Brain microvascular endothelial cell (primary cell): ENCODE results near the gene DESI2.

Source experiments
- DNase-seq: peaks from one replicate; pipeline ENCODE4 v3.0.0-alpha.2; 2020
- H3K27ac ChIP-seq: fragments of 250-450 bp; sonication (Bioruptor Pico); 2 replicates; pipeline ENCODE4 v1.5.1; 2020; ENCODE audit warnings: mild to moderate bottlenecking, moderate library complexity
- H3K27me3 ChIP-seq: fragments of 250-450 bp; sonication (Bioruptor Pico); replicated peaks from 2 replicates; pipeline ENCODE4 v1.5.1; 2020; ENCODE audit warnings: mild to moderate bottlenecking
- H3K36me3 ChIP-seq: fragments of 250-450 bp; sonication (Bioruptor Pico); replicated peaks from 2 replicates; pipeline ENCODE4 v1.5.1; 2020; ENCODE audit warnings: mild to moderate bottlenecking
- H3K4me3 ChIP-seq: 2 replicates; pipeline ENCODE4 v1.5.1; 2011; ENCODE audit warnings: low read depth, mild to moderate bottlenecking, control low read depth, low read length, moderate library complexity
- in situ Hi-C: cut with HindIII; loops from 2 replicates; pipeline ENCODE4 v1.10.0; 2017; ENCODE audit warnings: low sequenced_read_pairs, low pct_ligation_motif_present
- TF ChIP-seq, protein P1 (sequence below): IDR thresholded peaks from 2 replicates; pipeline ENCODE4 v1.5.1; 2011; ENCODE audit warnings: low read depth, mild to moderate bottlenecking, moderate library complexity, low read length, control low read depth, inconsistent platforms; ENCODE audit errors: missing control alignments

DESI2 gene

DNA sequence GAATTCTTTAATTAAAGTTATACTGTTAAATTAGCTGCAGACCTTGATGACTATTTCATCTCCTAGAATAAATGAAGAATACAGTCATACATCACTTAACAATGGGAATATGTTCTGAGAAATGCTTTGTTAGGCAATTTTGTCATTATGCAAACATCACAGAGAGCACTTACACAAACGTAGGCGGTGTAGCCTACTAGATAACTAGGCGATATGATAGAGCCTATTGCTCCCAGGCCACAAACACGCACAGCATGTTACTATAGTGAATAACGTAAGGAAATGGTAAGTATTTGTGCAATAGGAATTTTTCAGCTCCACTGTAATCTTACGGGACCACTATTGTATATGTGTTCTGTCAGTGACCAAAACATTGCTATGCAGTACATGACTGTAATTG lies 37.6 kb upstream of the DESI2 start:
- Histone ChIP-seq H3K36me3 (no peaks in the 10 kb centered on the region), H3K27ac (no peak overlapping the region), H3K27me3 (no peaks in the 10 kb centered on the region), H3K4me3 (no peak overlapping the region)
- TF ChIP-seq, protein P1, sequence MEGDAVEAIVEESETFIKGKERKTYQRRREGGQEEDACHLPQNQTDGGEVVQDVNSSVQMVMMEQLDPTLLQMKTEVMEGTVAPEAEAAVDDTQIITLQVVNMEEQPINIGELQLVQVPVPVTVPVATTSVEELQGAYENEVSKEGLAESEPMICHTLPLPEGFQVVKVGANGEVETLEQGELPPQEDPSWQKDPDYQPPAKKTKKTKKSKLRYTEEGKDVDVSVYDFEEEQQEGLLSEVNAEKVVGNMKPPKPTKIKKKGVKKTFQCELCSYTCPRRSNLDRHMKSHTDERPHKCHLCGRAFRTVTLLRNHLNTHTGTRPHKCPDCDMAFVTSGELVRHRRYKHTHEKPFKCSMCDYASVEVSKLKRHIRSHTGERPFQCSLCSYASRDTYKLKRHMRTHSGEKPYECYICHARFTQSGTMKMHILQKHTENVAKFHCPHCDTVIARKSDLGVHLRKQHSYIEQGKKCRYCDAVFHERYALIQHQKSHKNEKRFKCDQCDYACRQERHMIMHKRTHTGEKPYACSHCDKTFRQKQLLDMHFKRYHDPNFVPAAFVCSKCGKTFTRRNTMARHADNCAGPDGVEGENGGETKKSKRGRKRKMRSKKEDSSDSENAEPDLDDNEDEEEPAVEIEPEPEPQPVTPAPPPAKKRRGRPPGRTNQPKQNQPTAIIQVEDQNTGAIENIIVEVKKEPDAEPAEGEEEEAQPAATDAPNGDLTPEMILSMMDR: no peak
- DNase-seq: no peak
- in situ Hi-C loops: no loop called here

DNA sequence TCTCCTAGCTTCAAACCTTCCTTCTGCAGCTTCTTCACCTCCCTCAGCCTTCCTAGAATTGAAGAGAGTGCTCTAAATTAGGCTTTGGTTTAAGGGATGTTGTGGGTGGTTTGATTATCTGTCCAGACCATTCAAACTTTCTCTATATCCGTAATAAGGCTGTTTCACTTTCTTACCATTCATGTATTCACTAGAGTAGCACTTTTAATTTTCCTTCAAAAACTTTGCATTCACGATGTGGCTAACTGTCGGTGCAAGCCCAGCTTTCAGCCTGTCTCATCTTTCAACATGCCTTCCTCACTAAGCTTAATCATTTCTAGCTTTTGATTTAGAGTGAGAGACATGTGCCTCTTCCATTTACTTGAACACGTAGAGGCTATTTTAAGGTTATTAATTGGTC lies 26.2 kb upstream of the DESI2 start:
- Histone ChIP-seq H3K4me3 (no peak overlapping the region), H3K36me3 (no peaks in the 10 kb centered on the region), H3K27me3 (no peaks in the 10 kb centered on the region), H3K27ac (no peak overlapping the region)
- in situ Hi-C loops: no loop called here
- no peak for DNase-seq
- TF ChIP-seq, protein P1: no peak

DNA sequence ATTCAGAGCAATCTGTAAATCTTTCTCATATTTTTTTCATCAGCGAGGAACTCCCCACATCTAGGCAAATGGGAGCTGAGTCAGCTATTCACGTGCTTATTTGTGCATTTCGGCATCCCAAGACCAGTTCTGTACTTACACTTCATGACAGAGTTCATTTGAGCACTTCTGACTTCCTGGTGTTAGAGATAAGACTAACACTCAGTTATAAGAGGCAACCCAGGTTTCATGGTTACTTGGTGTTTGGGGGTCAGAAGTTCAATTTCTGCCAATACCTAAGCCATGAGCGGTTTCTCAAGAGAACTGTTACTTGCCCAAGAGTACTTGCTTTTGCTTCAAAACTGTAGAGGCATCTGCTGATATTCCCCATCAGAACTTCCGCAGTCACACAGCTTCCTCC lies 24.1 kb upstream of the DESI2 start:
- H3K27me3 ChIP-seq: no peaks in the 10 kb centered on the region
- in situ Hi-C loops: no loop called here
- no peaks in the 10 kb centered on the region for H3K36me3 ChIP-seq
- H3K27ac ChIP-seq: no peak overlapping the region
- TF ChIP-seq, protein P1: no peak
- no peak for DNase-seq
- no peak overlapping the region for H3K4me3 ChIP-seq

DNA sequence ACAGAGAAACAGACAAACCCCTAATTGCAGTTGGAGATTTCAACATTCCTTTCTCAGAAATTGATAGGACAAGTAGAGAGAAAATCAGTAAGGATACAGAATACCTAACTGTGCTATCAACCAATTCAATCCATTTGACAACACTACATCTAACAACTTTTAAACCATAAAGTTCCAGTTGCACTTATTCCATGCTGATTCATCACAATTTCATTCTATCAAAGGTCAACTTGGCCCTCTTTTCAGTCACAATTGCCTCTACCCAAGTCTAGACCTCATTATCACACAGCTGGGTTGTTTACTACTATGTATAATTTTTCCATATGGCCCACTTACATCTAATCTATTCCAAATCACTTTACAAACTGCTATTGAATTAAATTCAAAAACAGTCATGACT lies 19.8 kb upstream of the DESI2 start:
- in situ Hi-C loops: no loop called here

DNA sequence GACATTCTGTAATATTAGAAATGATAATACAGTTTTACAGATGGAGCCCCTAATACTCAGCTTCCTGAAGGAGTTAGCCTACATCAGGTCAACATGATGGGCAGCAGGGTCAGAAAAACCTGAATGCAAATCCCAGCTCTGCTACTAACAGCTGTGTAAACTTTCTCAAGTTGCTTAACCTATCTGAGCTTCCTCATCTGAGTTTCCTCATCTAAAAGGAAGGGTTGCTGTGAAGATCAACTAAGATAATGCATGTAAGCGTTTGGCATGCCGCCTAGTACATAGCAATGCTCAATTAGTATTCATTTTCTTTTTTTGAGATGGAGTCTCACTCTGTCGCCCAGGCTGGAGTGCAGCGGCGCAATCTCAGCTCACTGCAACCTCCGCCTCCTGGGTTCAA lies 18.4 kb upstream of the DESI2 start:
- no peaks in the 10 kb centered on the region for H3K36me3 ChIP-seq
- TF ChIP-seq, protein P1: no peak
- no peaks in the 10 kb centered on the region for H3K27me3 ChIP-seq
- no peak overlapping the region for H3K27ac ChIP-seq
- DNase-seq: no peak
- in situ Hi-C loops: no loop called here
- H3K4me3 ChIP-seq: no peak overlapping the region

More for the DNA sequence above, 19.8 kb upstream of the DESI2 start:
- Histone ChIP-seq H3K4me3 (no peak overlapping the region), H3K27ac (no peak overlapping the region), H3K27me3 (no peaks in the 10 kb centered on the region), H3K36me3 (no peaks in the 10 kb centered on the region)
- no peak for DNase-seq
- TF ChIP-seq, protein P1: no peak

DNA sequence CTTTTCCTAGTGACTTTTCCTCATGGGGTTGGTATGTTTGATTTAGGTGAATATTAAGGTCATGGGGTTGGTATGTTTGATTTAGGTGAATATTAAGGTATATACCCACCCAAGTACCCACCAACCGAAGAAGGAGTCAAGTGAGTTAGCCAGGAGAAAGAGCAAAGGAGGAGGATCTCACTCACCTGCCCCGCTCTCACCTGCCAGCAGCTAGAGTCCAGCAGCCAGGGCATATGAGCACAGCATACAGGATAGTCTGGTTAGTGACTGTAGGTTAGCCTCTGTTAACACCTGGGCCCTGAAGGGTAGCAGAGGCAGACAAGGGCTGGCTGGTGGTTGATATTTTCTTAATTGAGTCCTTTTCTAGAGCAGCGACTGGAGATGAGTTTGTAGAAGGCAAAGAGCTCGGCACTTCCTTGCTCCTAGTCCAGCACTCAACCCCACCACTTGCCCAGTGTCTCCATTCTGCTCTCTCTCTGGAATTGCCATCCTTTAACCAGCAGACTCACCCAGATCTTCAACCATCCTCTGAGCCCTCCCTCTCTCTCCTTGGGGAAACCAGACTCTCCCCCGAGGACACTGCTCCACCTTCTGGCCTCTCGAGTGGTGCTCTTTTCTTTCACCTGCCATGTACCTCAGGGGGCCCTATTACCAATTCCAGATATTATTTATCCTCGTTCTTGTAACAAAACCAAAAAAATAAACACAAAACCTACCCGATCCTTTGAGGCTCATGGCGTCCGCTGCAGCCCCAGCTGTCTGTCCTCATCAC lies 16.3 kb upstream of the DESI2 start:
- no peak for DNase-seq
- TF ChIP-seq, protein P1: no peak
- in situ Hi-C loops: no loop called here
- no peak overlapping the region for H3K27ac ChIP-seq
- H3K36me3 ChIP-seq: no peaks in the 10 kb centered on the region
- no peaks in the 10 kb centered on the region for H3K27me3 ChIP-seq
- H3K4me3 ChIP-seq: no peak overlapping the region
